ENCODE results near the gene CORIN.

CORIN gene

GRCh38 chr4:47631161-47631560 is 206.7 kb downstream of the CORIN start:
- H3K4me1 ChIP-seq, result no peaks in the 10 kb centered on the region
- intact Hi-C loops (cut with DNase I; ENCODE audit: low total_unique reads), result no loop called here
- H3K27ac ChIP-seq, result no peak overlapping the region
- no peaks in the 10 kb centered on the region for H3K9me3 ChIP-seq
- TF ChIP-seq, protein P1, sequence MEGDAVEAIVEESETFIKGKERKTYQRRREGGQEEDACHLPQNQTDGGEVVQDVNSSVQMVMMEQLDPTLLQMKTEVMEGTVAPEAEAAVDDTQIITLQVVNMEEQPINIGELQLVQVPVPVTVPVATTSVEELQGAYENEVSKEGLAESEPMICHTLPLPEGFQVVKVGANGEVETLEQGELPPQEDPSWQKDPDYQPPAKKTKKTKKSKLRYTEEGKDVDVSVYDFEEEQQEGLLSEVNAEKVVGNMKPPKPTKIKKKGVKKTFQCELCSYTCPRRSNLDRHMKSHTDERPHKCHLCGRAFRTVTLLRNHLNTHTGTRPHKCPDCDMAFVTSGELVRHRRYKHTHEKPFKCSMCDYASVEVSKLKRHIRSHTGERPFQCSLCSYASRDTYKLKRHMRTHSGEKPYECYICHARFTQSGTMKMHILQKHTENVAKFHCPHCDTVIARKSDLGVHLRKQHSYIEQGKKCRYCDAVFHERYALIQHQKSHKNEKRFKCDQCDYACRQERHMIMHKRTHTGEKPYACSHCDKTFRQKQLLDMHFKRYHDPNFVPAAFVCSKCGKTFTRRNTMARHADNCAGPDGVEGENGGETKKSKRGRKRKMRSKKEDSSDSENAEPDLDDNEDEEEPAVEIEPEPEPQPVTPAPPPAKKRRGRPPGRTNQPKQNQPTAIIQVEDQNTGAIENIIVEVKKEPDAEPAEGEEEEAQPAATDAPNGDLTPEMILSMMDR (IDR thresholded peaks at IDR 0.05), result no peak
- no peak for DNase-seq
- no peaks in the 10 kb centered on the region for H3K27me3 ChIP-seq
- H3K4me3 ChIP-seq, result no peak overlapping the region
- peaks cover 0 to 6% (median 0%) of the 10 kb centered on the region in 3 donors for H3K36me3 ChIP-seq

DNA sequence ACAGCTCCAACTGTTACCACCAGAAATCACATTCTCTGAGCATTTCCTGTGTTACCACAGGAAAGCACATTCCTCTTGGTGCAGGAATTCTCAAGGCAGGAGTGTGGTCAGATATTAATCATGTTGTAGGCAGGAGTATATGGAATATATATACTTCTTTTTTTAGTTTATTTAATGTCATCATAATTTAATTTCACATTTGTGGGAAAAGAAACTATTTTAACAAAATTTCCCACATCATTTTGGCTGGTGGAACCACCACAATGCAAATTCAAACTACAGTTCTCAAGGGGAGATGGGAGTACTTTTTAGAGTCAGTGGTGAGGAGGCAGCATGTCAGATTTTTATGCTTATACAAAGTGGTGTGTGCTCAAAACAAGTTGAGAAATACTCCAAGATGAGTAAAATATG is 213.8 kb downstream of the CORIN start:
- no peak for DNase-seq
- no peaks in the 10 kb centered on the region for H3K27me3 ChIP-seq
- intact Hi-C loops (cut with DNase I; ENCODE audit: low total_unique reads), result no loop called here
- H3K4me3 ChIP-seq, result no peak overlapping the region
- no peaks in the 10 kb centered on the region for H3K9me3 ChIP-seq
- H3K36me3 ChIP-seq, result no peaks in the 10 kb centered on the region
- H3K27ac ChIP-seq, result no peak overlapping the region
- H3K4me1 ChIP-seq, result no peaks in the 10 kb centered on the region
- TF ChIP-seq, protein P1 (IDR thresholded peaks at IDR 0.05), result no peak

DNA sequence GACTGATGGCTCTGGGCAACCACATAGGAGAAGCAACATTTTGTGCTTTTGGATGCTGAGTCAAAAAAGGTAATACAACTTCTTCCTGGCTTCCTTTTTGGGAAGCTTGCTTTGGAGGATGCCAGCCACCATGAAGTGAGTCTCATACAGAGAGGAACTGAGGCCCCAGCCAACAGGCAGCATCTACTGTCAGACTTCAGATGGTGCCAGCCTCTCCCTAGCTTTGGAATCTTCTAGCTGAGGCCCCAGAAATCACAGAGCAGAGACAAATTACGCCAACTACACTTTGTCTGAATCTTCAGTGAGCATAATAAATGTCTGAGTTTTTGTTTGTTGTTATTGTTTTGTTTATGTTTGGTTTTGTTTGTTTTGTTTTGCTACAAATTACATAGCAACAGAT is 216.7 kb downstream of the CORIN start:
- no peak for DNase-seq
- no peaks in the 10 kb centered on the region for H3K9me3 ChIP-seq
- intact Hi-C loops (cut with DNase I; ENCODE audit: low total_unique reads), result no loop called here
- no peaks in the 10 kb centered on the region for H3K27me3 ChIP-seq
- TF ChIP-seq, protein P1 (IDR thresholded peaks at IDR 0.05), result no peak
- H3K27ac ChIP-seq, result no peak overlapping the region
- no peaks in the 10 kb centered on the region for H3K4me1 ChIP-seq
- no peak overlapping the region for H3K4me3 ChIP-seq
- no peaks in the 10 kb centered on the region for H3K36me3 ChIP-seq

- H3K9me3 ChIP-seq, result no peaks in the 10 kb centered on the region
- H3K36me3 ChIP-seq, result no peaks in the 10 kb centered on the region
- H3K4me3 ChIP-seq, result no peak overlapping the region
- no peak for DNase-seq
- H3K4me1 ChIP-seq, result no peaks in the 10 kb centered on the region
- intact Hi-C loops (cut with DNase I; ENCODE audit: low total_unique reads), result no loop called here
- no peaks in the 10 kb centered on the region for H3K27me3 ChIP-seq
- no peak overlapping the region for H3K27ac ChIP-seq
- TF ChIP-seq, protein P1 (IDR thresholded peaks at IDR 0.05), result no peak
Measured at GRCh38 chr4:47619691-47620090, 218.2 kb downstream of the CORIN start.

GRCh38 chr4:47617607-47618006 is 220.3 kb downstream of the CORIN start:
- H3K4me1 ChIP-seq, result no peaks in the 10 kb centered on the region
- intact Hi-C loops (cut with DNase I; ENCODE audit: low total_unique reads), result no loop called here
- no peak overlapping the region for H3K4me3 ChIP-seq
- TF ChIP-seq, protein P1 (IDR thresholded peaks at IDR 0.05), result no peak
- no peak for DNase-seq
- H3K36me3 ChIP-seq, result peaks cover 0 to 4% (median 0%) of the 10 kb centered on the region in 3 donors
- H3K9me3 ChIP-seq, result no peaks in the 10 kb centered on the region
- H3K27me3 ChIP-seq, result no peaks in the 10 kb centered on the region
- no peak overlapping the region for H3K27ac ChIP-seq

- Histone ChIP-seq H3K27me3 (no peaks in the 10 kb centered on the region), H3K9me3 (no peaks in the 10 kb centered on the region), H3K36me3 (peaks cover 0 to 4% (median 0%) of the 10 kb centered on the region in 3 donors), H3K27ac (no peak overlapping the region), H3K4me3 (no peak overlapping the region), H3K4me1 (no peaks in the 10 kb centered on the region)
- TF ChIP-seq, protein P1 (IDR thresholded peaks at IDR 0.05), result no peak
- DNase-seq, result no peak
- intact Hi-C loops (cut with DNase I; ENCODE audit: low total_unique reads), result no loop called here
Measured at GRCh38 chr4:47615385-47615784, 222.5 kb downstream of the CORIN start.
